Measurements from ENCODE around the gene MRTFB.

GRCh38 chr16:14155572-14156190 is 84.6 kb downstream of the MRTFB start:
- TF ChIP-seq, protein P1, sequence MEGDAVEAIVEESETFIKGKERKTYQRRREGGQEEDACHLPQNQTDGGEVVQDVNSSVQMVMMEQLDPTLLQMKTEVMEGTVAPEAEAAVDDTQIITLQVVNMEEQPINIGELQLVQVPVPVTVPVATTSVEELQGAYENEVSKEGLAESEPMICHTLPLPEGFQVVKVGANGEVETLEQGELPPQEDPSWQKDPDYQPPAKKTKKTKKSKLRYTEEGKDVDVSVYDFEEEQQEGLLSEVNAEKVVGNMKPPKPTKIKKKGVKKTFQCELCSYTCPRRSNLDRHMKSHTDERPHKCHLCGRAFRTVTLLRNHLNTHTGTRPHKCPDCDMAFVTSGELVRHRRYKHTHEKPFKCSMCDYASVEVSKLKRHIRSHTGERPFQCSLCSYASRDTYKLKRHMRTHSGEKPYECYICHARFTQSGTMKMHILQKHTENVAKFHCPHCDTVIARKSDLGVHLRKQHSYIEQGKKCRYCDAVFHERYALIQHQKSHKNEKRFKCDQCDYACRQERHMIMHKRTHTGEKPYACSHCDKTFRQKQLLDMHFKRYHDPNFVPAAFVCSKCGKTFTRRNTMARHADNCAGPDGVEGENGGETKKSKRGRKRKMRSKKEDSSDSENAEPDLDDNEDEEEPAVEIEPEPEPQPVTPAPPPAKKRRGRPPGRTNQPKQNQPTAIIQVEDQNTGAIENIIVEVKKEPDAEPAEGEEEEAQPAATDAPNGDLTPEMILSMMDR (IDR thresholded peaks at IDR 0.05; ENCODE audit: low read depth, low read length), result no peak
- TF ChIP-seq EZH2phosphoT487 (IDR thresholded peaks at IDR 0.05; ENCODE audit: low read depth), result no peak
